SK-N-SH (cell line): ENCODE data around the gene OAS2. TPM values are rescaled to one million over a fixed set of nuclear protein-coding genes. Genes with fewer than 3 reads are reported as not detected.
"Not testable (repeated sequence)": the region's sequence is repeated elsewhere in the genome, so short reads cannot be mapped to it uniquely, and the experiment has no call there.

Source experiments
- CTCF ChIA-PET: fragments of 300-600, 350-600 bp; formaldehyde crosslinking; extraction: SDS; loops from one replicate; lab custom pipeline; 2021; lab: Yijun Ruan, JAX
- POLR2A ChIA-PET: fragments of 350-600 bp; sonication (Branson Sonifier 250); formaldehyde crosslinking; extraction: SDS; loops from one replicate; lab custom pipeline; 2020; ENCODE audit warnings: antibody characterized with exemption, inconsistent platforms; lab: Yijun Ruan, JAX
- DNase-seq: peaks from one replicate; pipeline ENCODE4 v3.0.0; 2012
- H2AFZ ChIP-seq: fragments of 200-600 bp; sonication (generic); 2 replicates; pipeline ENCODE4 v1.8.1; 2016; ENCODE audit warnings: antibody characterized with exemption, mild to moderate bottlenecking, low read depth
- H3F3A ChIP-seq: fragments of 200-600 bp; sonication (generic); replicated peaks from 2 replicates; pipeline ENCODE3; 2016; ENCODE audit warnings: antibody characterized with exemption, mild to moderate bottlenecking; ENCODE audit not compliant: insufficient read depth
- H3K27ac ChIP-seq, 2 experiments: fragments of 200-500 bp in 1 of 2; fragments of 200-600 bp in 1 of 2; sonication (Bioruptor generic) in 1 of 2; sonication (generic), shearing (Covaris generic) in 1 of 2; 2 replicates each; pipeline versions ENCODE4 v1.5.1 to v1.6.1; 2014 to 2016; ENCODE audit warnings: low read depth in 2 of 2, inconsistent platforms in 1 of 2, low read length in 1 of 2, mild to moderate bottlenecking in 1 of 2, mixed read lengths in 1 of 2
- H3K27me3 ChIP-seq: fragments of 200-600 bp; sonication (generic), shearing (Covaris generic); 2 replicates; pipeline ENCODE4 v1.6.1; 2016; ENCODE audit warnings: mixed run types; ENCODE audit not compliant: insufficient read depth
- H3K36me3 ChIP-seq, 2 experiments: fragments of 200-500 bp in 1 of 2; fragments of 200-600 bp in 1 of 2; sonication (Bioruptor generic) in 1 of 2; sonication (generic) in 1 of 2; replicated peaks in 1 of 2; 2 replicates each; pipeline versions ENCODE3 to v1.5.1; 2014 to 2016; ENCODE audit warnings: low read length in 1 of 2, mild to moderate bottlenecking in 1 of 2; ENCODE audit not compliant: insufficient read depth in 2 of 2, control insufficient read depth in 1 of 2
- H3K4me1 ChIP-seq, 2 experiments: fragments of 200-500 bp in 1 of 2; fragments of 200-600 bp in 1 of 2; sonication (Bioruptor generic) in 1 of 2; sonication (generic), shearing (Covaris generic) in 1 of 2; 2 replicates each; pipeline versions ENCODE4 v1.5.1 to v1.6.1; 2014 to 2016; ENCODE audit warnings: low read depth in 1 of 2, low read length in 1 of 2, mixed run types in 1 of 2; ENCODE audit not compliant: insufficient read depth in 2 of 2, control insufficient read depth in 1 of 2
- H3K4me2 ChIP-seq: fragments of 200-600 bp; sonication (generic), shearing (Covaris generic); 2 replicates; pipeline ENCODE4 v1.6.1; 2017; ENCODE audit warnings: mixed run types
- H3K4me3 ChIP-seq, 2 experiments: fragments of 200-500 bp in 1 of 2; fragments of 200-600 bp in 1 of 2; sonication (Bioruptor generic) in 1 of 2; sonication (generic), shearing (Covaris generic) in 1 of 2; 2 replicates each; pipeline versions ENCODE4 v1.5.1 to v1.8.1; 2014 to 2016; ENCODE audit warnings: low read depth in 2 of 2, inconsistent platforms in 1 of 2, low read length in 1 of 2, mild to moderate bottlenecking in 1 of 2, mixed read lengths in 1 of 2, moderate library complexity in 1 of 2
- H3K79me2 ChIP-seq: fragments of 200-600 bp; sonication (generic); 2 replicates; pipeline ENCODE4 v1.8.1; 2017; ENCODE audit warnings: mild to moderate bottlenecking; ENCODE audit not compliant: insufficient read depth
- H3K9ac ChIP-seq: fragments of 200-600 bp; sonication (generic); 2 replicates; pipeline ENCODE4 v1.6.1; 2017; ENCODE audit warnings: mixed run types
- H3K9me2 ChIP-seq: fragments of 200-600 bp; sonication (generic); 2 replicates; pipeline ENCODE4 v1.6.1; 2017; ENCODE audit warnings: mixed run types
- H3K9me3 ChIP-seq: fragments of 200-600 bp; sonication (generic); 2 replicates; pipeline ENCODE4 v1.6.1; 2017; ENCODE audit warnings: mixed run types, mild to moderate bottlenecking, moderate library complexity
- H4K20me1 ChIP-seq: fragments of 200-600 bp; sonication (generic); 2 replicates; pipeline ENCODE4 v1.6.1; 2017; ENCODE audit warnings: mild to moderate bottlenecking, mixed run types; ENCODE audit not compliant: insufficient read depth
- EP300 ChIP-seq, 2 experiments: IDR thresholded peaks; 2 replicates each; pipeline versions ENCODE4 v1.4.0 to v1.6.1; 2012; ENCODE audit warnings: borderline replicate concordance in 1 of 2, low read depth in 1 of 2, low read length in 1 of 2
- FOSL2 ChIP-seq: IDR thresholded peaks from 2 replicates; pipeline ENCODE4 v1.4.0; 2012; ENCODE audit warnings: low read depth, mild to moderate bottlenecking, moderate library complexity, borderline replicate concordance
- GATA2 ChIP-seq: sonication (generic); formaldehyde crosslinking; IDR thresholded peaks from 2 replicates; pipeline ENCODE4 v1.5.0; 2020; ENCODE audit warnings: mild to moderate bottlenecking, missing genetic modification reagents
- MXI1 ChIP-seq: IDR thresholded peaks from 2 replicates; pipeline ENCODE4 v1.6.1; 2012; ENCODE audit warnings: mild to moderate bottlenecking, low read depth, low read length, improper control_type of control experiment
- RAD21 ChIP-seq: IDR thresholded peaks from 2 replicates; pipeline ENCODE4 v1.6.1; 2012; ENCODE audit warnings: mild to moderate bottlenecking, low read length
- RFX5 ChIP-seq: IDR thresholded peaks from 2 replicates; pipeline ENCODE4 v1.6.1; 2012; ENCODE audit warnings: mild to moderate bottlenecking, improper control_type of control experiment, low read length
- SIN3A ChIP-seq: IDR thresholded peaks from 2 replicates; pipeline ENCODE4 v1.6.1; 2012; ENCODE audit warnings: low read depth, mild to moderate bottlenecking, low read length, moderate library complexity, borderline replicate concordance
- SMC3 ChIP-seq: IDR thresholded peaks from 2 replicates; pipeline ENCODE4 v1.6.1; 2012; ENCODE audit warnings: low read depth, low read length, improper control_type of control experiment
- WGBS: methylation state at CpG from one replicate; pipeline ENCODE4 v1.1.6; 2017; ENCODE audit warnings: low lambda C conversion rate; 5-methylcytosine and 5-hydroxymethylcytosine counted together
- polyA plus RNA-seq, 3 experiments: library from polyadenylated mRNA; depleted of rRNA; stranded (reverse); fragments of >200 nt; gene quantifications; 2 replicates each; pipeline ENCODE4 v1.2.3, GENCODE V29; 2012
- TF ChIP-seq, protein P1 (sequence below): IDR thresholded peaks from 2 replicates; pipeline ENCODE4 v1.4.0; 2012; ENCODE audit warnings: low read depth, borderline replicate concordance
- TF ChIP-seq, protein P2 (sequence below): IDR thresholded peaks from 2 replicates; pipeline ENCODE4 v1.4.0; 2012; ENCODE audit warnings: low read depth

OAS2 gene
- polyA plus RNA-seq, 1 of the 3 experiments (the other 2 are of a cell fraction) = not detected

- TF ChIP-seq, protein P1, sequence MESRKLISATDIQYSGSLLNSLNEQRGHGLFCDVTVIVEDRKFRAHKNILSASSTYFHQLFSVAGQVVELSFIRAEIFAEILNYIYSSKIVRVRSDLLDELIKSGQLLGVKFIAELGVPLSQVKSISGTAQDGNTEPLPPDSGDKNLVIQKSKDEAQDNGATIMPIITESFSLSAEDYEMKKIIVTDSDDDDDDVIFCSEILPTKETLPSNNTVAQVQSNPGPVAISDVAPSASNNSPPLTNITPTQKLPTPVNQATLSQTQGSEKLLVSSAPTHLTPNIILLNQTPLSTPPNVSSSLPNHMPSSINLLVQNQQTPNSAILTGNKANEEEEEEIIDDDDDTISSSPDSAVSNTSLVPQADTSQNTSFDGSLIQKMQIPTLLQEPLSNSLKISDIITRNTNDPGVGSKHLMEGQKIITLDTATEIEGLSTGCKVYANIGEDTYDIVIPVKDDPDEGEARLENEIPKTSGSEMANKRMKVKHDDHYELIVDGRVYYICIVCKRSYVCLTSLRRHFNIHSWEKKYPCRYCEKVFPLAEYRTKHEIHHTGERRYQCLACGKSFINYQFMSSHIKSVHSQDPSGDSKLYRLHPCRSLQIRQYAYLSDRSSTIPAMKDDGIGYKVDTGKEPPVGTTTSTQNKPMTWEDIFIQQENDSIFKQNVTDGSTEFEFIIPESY = no peak
- TF ChIP-seq MXI1 (no peak), FOSL2 (no peak)
- TF ChIP-seq, all 33 proteins: peak for 0
Measured at GRCh38 chr12:112947761-112948160, 30.6 kb upstream of the OAS2 start (continued).

DNA sequence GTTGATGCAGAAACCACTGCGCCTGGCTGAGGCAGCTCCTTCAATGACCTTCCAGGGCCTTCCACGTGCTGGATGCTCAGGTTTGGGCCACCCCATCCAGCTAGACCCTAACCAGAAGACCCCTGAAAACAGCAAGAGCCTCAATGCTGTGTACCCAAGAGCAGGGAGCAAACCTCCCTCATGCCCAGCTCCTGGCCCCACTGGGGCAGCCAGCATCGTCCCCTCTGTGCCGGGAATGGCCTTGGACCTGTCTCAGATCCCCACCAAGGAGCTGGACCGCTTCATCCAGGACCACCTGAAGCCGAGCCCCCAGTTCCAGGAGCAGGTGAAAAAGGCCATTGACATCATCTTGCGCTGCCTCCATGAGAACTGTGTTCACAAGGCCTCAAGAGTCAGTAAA is 29.5 kb upstream of the OAS2 start:
- H3K36me3 ChIP-seq = no peaks in the 10 kb centered on the region
- no peaks in the 10 kb centered on the region for H3K27me3 ChIP-seq
- no peak overlapping the region for H3K4me2 ChIP-seq
- H3K79me2 ChIP-seq = no peaks in the 10 kb centered on the region
- no peak overlapping the region for H3K4me3 ChIP-seq
- H3K9me3 ChIP-seq = no peaks in the 10 kb centered on the region
- POLR2A ChIA-PET = no interaction called here
- H3K9me2 ChIP-seq = no peaks in the 10 kb centered on the region
- no peak overlapping the region for H2AFZ ChIP-seq
- H3K4me1 ChIP-seq = peaks cover 0 to 16% of the 10 kb centered on the region in 2 experiments; a peak in 2 of 4 replicates
- H3K27ac ChIP-seq = no peak overlapping the region
- CTCF ChIA-PET = interaction anchor here (1.0 to 1.9 kb wide), 4 partner anchors 9 to 82 kb away, joined by 3 to 9 read pairs (median 4); no protein-coding TSS in a partner anchor
- DNase-seq = no peak
- H3F3A ChIP-seq = no peaks in the 10 kb centered on the region
- WGBS = 81% methylated on average over 7 of the region's 7 CpGs
- no peak overlapping the region for H3K9ac ChIP-seq
- TF ChIP-seq FOSL2 = no peak
- no peak for TF ChIP-seq SMC3
- TF ChIP-seq, protein P1 = no peak
- TF ChIP-seq, protein P2, sequence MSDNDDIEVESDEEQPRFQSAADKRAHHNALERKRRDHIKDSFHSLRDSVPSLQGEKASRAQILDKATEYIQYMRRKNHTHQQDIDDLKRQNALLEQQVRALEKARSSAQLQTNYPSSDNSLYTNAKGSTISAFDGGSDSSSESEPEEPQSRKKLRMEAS = no peak
- TF ChIP-seq SIN3A = no peak
- no peak for TF ChIP-seq MXI1
- no peaks in the 10 kb centered on the region for H4K20me1 ChIP-seq

GRCh38 chr12:112950701-112951100 is 27.6 kb upstream of the OAS2 start:
- H3K27ac ChIP-seq = peak overlapping the region in 1 of 2 experiments; percentile 74; a peak in 2 of 4 replicates
- H3K36me3 ChIP-seq = no peaks in the 10 kb centered on the region
- no peak overlapping the region for H2AFZ ChIP-seq
- no peaks in the 10 kb centered on the region for H4K20me1 ChIP-seq
- WGBS = 72% methylated on average over 8 of the region's 11 CpGs
- H3K9ac ChIP-seq = no peak overlapping the region
- TF ChIP-seq RFX5 (no peak), RAD21 (peak; percentile 16; the same call in 1 of the 2 replicates), EP300 (IDR thresholded peaks at IDR 0.05; ENCODE audit: borderline replicate concordance in 1 of 2, low read depth in 1 of 2, low read length in 1 of 2) (peak in 1 of 2 experiments; percentile 27; a peak in 1 of 4 replicates), GATA2 (CRISPR knock-in tag) (peak; percentile 48; the same call in 1 of the 2 replicates)
- no peaks in the 10 kb centered on the region for H3K9me2 ChIP-seq
- CTCF ChIA-PET = interaction anchor here (1.2 to 1.4 kb wide), 4 partner anchors 11 to 34 kb away, joined by 3 to 5 read pairs (median 3); no protein-coding TSS in a partner anchor
- H3K4me2 ChIP-seq = no peak overlapping the region
- no peaks in the 10 kb centered on the region for H3F3A ChIP-seq
- peak; percentile 67 for DNase-seq
- H3K9me3 ChIP-seq = no peaks in the 10 kb centered on the region
- peaks cover 0 to 16% of the 10 kb centered on the region in 2 experiments; a peak in 2 of 4 replicates for H3K4me1 ChIP-seq
- H3K79me2 ChIP-seq = no peaks in the 10 kb centered on the region
- POLR2A ChIA-PET = no interaction called here
- H3K4me3 ChIP-seq = no peak overlapping the region
- no peaks in the 10 kb centered on the region for H3K27me3 ChIP-seq

DNA sequence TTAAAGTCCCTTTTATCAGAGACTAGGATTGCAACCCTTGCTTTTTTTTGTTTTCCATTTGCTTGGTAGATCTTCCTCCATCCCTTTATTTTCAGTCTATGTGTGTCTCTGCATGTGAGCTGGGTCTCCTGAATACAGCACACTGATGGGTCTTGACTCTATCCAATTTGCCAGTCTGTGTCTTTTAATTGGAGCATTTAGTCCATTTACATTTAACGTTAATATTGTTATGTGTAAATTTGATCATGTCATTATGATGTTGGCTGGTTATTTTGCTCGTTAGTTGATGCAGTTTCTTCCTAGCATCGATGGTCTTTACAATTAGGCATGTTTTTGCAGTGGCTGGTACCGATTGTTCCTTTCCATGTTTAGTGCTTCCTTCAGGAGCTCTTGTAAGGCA is 21.2 kb upstream of the OAS2 start:
- 73% methylated on average over 4 of the region's 4 CpGs for WGBS
- H3K36me3 ChIP-seq, H3K9me2 ChIP-seq, H3K4me1 ChIP-seq, H3K4me3 ChIP-seq, DNase-seq, H3K27me3 ChIP-seq, POLR2A ChIA-PET, H3F3A ChIP-seq, H2AFZ ChIP-seq, H3K79me2 ChIP-seq, H3K9me3 ChIP-seq, H4K20me1 ChIP-seq, H3K9ac ChIP-seq, H3K4me2 ChIP-seq, H3K27ac ChIP-seq: not testable (repeated sequence)
- CTCF ChIA-PET = interaction anchor here (0.7 kb wide), 1 partner anchor 57 kb away, joined by 3 read pairs; no protein-coding TSS in a partner anchor
